Measurements from ENCODE around the gene EVL. TPM values are rescaled to one million over a fixed set of nuclear protein-coding genes. Genes with fewer than 3 reads are reported as not detected.

The EVL gene
- total RNA-seq, 2 experiments from 2014 or later, result 660 to 678 TPM

GRCh38 chr14:100076606-100077005 is 11.4 kb downstream of the EVL start:
- no peak for ATAC-seq (ENCODE audit: poor library complexity)
- intact Hi-C loops (cut with DNase I, micrococcal nuclease), result loop anchor here in 1 of 2 experiments (5.0 kb wide), 1 partner anchor 116 kb away; no protein-coding TSS in a partner anchor
- CTCF ChIA-PET, result interaction anchor here (1.2 to 31.7 kb wide), 3 partner anchors 11 to 18 kb away, joined by 4 to 1090 read pairs (median 5); partner anchors contain the start of gene EVL
- no peaks in the 10 kb centered on the region for H3K9me3 ChIP-seq (ENCODE audit: control insufficient read depth in 1 of 2, insufficient read depth in 1 of 2, low read length in 2 of 2)
- DNase-seq, result peak in 1 of 14 experiments; percentile 48
- no peaks in the 10 kb centered on the region for H3K27me3 ChIP-seq (ENCODE audit: control insufficient read depth in 1 of 2, insufficient read depth in 2 of 2, low read length in 2 of 2)
- Mint-ChIP-seq H3K27me3 (no peaks in the 10 kb centered on the region), H3K4me3 (peak overlapping the region; percentile 69), H3K4me1 (ENCODE audit: low read depth) (peaks cover 96% of the 10 kb centered on the region), H3K36me3 (ENCODE audit: low read depth) (peaks cover 92% of the 10 kb centered on the region), H3K27ac (peak overlapping the region; percentile 98), H3K9me3 (no peaks in the 10 kb centered on the region)
- TF ChIP-seq CTCF (IDR thresholded peaks at IDR 0.05), result no peak
- peaks cover 79% of the 10 kb centered on the region for H3K36me3 ChIP-seq (ENCODE audit: insufficient read depth, low read length)
- POLR2A ChIA-PET, result interaction anchor here (1.3 to 49.3 kb wide), 4 partner anchors 12 to 105 kb away, joined by 4 to 1638 read pairs (median 821); partner anchors contain the start of gene EVL
- peak overlapping the region; percentile 67 to 96 for H3K27ac ChIP-seq (ENCODE audit: low read depth in 1 of 2, low read length in 2 of 2)
- H3K4me3 ChIP-seq (ENCODE audit: low read length), result peak overlapping the region; percentile 13
- peaks cover 96% of the 10 kb centered on the region for H3K4me1 ChIP-seq (ENCODE audit: insufficient read depth, low read length)

- Mint-ChIP-seq H3K27me3 (no peaks in the 10 kb centered on the region), H3K4me1 (ENCODE audit: low read depth) (peaks cover 98% of the 10 kb centered on the region), H3K9me3 (no peaks in the 10 kb centered on the region), H3K4me3 (peak overlapping the region; percentile 69), H3K36me3 (ENCODE audit: low read depth) (peaks cover 91% of the 10 kb centered on the region), H3K27ac (peak overlapping the region; percentile 98)
- intact Hi-C loops (cut with DNase I, micrococcal nuclease), result loop anchor here in 1 of 2 experiments (5.0 kb wide), 1 partner anchor 115 kb away; no protein-coding TSS in a partner anchor
- ATAC-seq (ENCODE audit: poor library complexity), result no peak
- CTCF ChIA-PET, result interaction anchor here (1.2 to 31.7 kb wide), 3 partner anchors 12 to 18 kb away, joined by 4 to 1090 read pairs (median 5); partner anchors contain the start of gene EVL
- Histone ChIP-seq H3K9me3 (ENCODE audit: control insufficient read depth in 1 of 2, insufficient read depth in 1 of 2, low read length in 2 of 2) (no peaks in the 10 kb centered on the region), H3K27me3 (ENCODE audit: control insufficient read depth in 1 of 2, insufficient read depth in 2 of 2, low read length in 2 of 2) (no peaks in the 10 kb centered on the region), H3K36me3 (ENCODE audit: insufficient read depth, low read length) (peaks cover 74% of the 10 kb centered on the region), H3K4me3 (ENCODE audit: low read length) (no peak overlapping the region), H3K27ac (ENCODE audit: low read depth in 1 of 2, low read length in 2 of 2) (peak overlapping the region; percentile 67 to 96), H3K4me1 (ENCODE audit: insufficient read depth, low read length) (peaks cover 96% of the 10 kb centered on the region)
- TF ChIP-seq CTCF (IDR thresholded peaks at IDR 0.05), result no peak
- DNase-seq, result no peak
- POLR2A ChIA-PET, result interaction anchor here (0.6 to 49.3 kb wide), 6 partner anchors 11 to 106 kb away, joined by 3 to 1638 read pairs (median 102); partner anchors contain the start of gene EVL
Observed at GRCh38 chr14:100077441-100077840, 12.2 kb downstream of the EVL start.

GRCh38 chr14:100078216-100078803 is 13.1 kb downstream of the EVL start:
- no peaks in the 10 kb centered on the region for H3K27me3 Mint-ChIP-seq
- Histone ChIP-seq H3K36me3 (ENCODE audit: insufficient read depth, low read length) (peaks cover 74% of the 10 kb centered on the region), H3K27ac (ENCODE audit: low read depth in 1 of 2, low read length in 2 of 2) (peak overlapping the region; percentile 53 to 96), H3K27me3 (ENCODE audit: control insufficient read depth in 1 of 2, insufficient read depth in 2 of 2, low read length in 2 of 2) (no peaks in the 10 kb centered on the region), H3K4me3 (ENCODE audit: low read length) (peak overlapping the region; percentile 29), H3K9me3 (ENCODE audit: control insufficient read depth in 1 of 2, insufficient read depth in 1 of 2, low read length in 2 of 2) (no peaks in the 10 kb centered on the region), H3K4me1 (ENCODE audit: insufficient read depth, low read length) (peaks cover 96% of the 10 kb centered on the region)
- no peak for TF ChIP-seq CTCF (IDR thresholded peaks at IDR 0.05)
- peak overlapping the region; percentile 88 for H3K4me3 Mint-ChIP-seq
- peak overlapping the region; percentile 98 for H3K27ac Mint-ChIP-seq
- no peaks in the 10 kb centered on the region for H3K9me3 Mint-ChIP-seq
- POLR2A ChIA-PET, result interaction anchor here (0.7 to 49.3 kb wide), 10 partner anchors 13 to 598 kb away, joined by 3 to 1638 read pairs (median 14); partner anchors contain the start of genes CCNK, EVL and SETD3
- peaks cover 91% of the 10 kb centered on the region for H3K36me3 Mint-ChIP-seq (ENCODE audit: low read depth)
- intact Hi-C loops (cut with DNase I, micrococcal nuclease), result loop anchor here in 1 of 2 experiments (5.0 kb wide), 1 partner anchor 114 kb away; no protein-coding TSS in a partner anchor
- peak in 1 of 14 experiments; percentile 24 for DNase-seq
- ATAC-seq (ENCODE audit: poor library complexity), result no peak
- peaks cover 98% of the 10 kb centered on the region for H3K4me1 Mint-ChIP-seq (ENCODE audit: low read depth)
- CTCF ChIA-PET, result interaction anchor here (0.9 to 34.3 kb wide), 5 partner anchors 2 to 207 kb away, joined by 3 to 1090 read pairs (median 7); partner anchors contain the start of gene EVL
